ELF-1 (cell line): ENCODE measurements around the gene CLDN4.
"Not testable (repeated sequence)": the region's sequence is repeated elsewhere in the genome, so short reads cannot be mapped to it uniquely, and the experiment has no call there.

Source experiments
- DNase-seq: peaks from one replicate; pipeline ENCODE4 v3.0.0-alpha.2; 2016; ENCODE audit warnings: low read depth, low spot score

Gene CLDN4

GRCh38 chr7:73823873-73824592 is 6.8 kb upstream of the CLDN4 start:
- no peak for DNase-seq

- no peak for DNase-seq
Measured at GRCh38 chr7:73824986-73825385, 5.8 kb upstream of the CLDN4 start.

- peak; percentile 66 for DNase-seq
Measured at GRCh38 chr7:73827567-73828106, 3.2 kb upstream of the CLDN4 start.

DNA sequence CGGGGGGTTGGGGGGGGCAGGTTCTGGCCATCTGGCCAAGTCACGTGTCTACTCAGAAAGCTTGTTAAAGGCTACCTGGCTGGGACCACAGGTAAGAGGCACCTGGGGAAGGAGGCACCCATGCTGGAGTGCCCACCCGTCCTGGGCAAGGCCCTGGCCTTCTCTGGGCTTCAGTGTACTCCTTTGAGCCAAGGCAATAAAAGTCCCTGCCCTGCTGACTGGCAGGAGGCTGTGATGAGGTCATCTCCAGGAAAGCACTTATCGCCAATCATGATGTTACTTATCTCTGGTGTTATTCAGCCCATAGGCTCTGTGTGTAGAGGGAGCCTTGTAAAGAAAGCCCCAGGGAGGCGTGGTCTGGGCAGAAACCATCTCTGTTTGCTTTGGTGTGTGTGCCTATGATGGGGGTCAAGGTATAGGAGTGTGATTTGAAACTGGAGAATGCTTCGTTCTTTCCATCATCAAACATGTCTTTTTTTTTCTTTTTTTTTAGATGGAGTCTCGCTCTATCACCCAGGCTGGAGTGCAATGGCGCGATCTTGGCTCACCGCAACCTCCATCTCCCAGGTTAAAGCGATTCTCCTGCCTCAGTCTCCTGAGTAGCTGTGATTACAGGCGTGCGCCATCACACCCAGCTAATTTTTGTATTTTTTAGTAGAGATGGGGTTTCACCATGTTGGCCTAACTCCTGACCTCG is 2.5 kb upstream of the CLDN4 start:
- DNase-seq = peak; percentile 74

DNA sequence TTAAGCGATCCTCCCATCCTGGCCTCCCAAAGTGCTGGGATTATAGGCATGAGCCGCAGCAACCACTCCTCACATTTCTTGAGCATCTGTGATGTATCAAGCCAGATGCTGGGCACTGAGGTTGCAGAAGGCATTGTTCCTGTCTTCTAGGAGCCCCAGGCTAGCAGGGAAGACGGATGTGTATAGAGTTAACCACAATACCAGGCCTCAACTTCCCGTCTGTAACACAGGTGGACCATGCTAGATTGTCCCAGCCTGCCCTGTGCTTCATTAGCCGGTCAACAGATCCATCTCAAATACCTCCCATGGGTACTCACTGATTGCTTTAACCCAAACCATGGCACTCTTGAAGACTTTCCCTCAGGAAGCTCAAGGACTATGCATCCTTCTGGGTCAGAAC is 1.8 kb upstream of the CLDN4 start:
- DNase-seq = no peak

- DNase-seq = peak; percentile 74
Measured at GRCh38 chr7:73829505-73829904, 1.3 kb upstream of the CLDN4 start.

- no peak for DNase-seq
Measured at GRCh38 chr7:73829921-73830680, 695 bp upstream of the CLDN4 start.

- no peak for DNase-seq
Measured at GRCh38 chr7:73831584-73831833, 713 bp downstream of the CLDN4 start.

GRCh38 chr7:73831834-73832651 is 1.2 kb downstream of the CLDN4 start:
- DNase-seq = peak; percentile 91

- no peak for DNase-seq
Measured at GRCh38 chr7:73832806-73833205, 2.0 kb downstream of the CLDN4 start.

GRCh38 chr7:73833251-73833919 is 2.6 kb downstream of the CLDN4 start:
- peak; percentile 88 for DNase-seq

- no peak for DNase-seq
Measured at GRCh38 chr7:73834626-73835191, 3.9 kb downstream of the CLDN4 start.

GRCh38 chr7:73837167-73837566 is 6.4 kb downstream of the CLDN4 start:
- DNase-seq = not testable (repeated sequence)

GRCh38 chr7:73838642-73839041 is 7.8 kb downstream of the CLDN4 start:
- DNase-seq = no peak

DNA sequence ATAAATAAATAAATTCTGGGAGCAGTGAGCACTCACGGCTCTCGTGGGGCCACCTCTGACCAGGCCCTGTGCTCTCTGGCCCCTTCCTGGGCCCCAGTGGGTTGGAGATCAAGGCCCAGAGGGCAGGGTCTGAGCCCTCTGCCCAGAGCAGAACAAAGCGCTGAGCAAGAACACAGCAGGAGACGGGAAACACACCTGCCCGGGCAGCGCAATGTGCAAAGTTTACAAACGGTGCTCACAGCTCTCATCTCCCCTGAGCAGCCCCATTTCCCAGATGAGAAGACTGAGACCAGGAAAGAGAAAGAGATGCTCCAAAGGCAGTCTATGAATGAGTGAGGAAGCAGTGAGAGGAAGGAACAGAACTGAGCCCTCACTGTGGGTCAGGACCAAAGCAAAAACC is 8.5 kb downstream of the CLDN4 start:
- DNase-seq = no peak

DNA sequence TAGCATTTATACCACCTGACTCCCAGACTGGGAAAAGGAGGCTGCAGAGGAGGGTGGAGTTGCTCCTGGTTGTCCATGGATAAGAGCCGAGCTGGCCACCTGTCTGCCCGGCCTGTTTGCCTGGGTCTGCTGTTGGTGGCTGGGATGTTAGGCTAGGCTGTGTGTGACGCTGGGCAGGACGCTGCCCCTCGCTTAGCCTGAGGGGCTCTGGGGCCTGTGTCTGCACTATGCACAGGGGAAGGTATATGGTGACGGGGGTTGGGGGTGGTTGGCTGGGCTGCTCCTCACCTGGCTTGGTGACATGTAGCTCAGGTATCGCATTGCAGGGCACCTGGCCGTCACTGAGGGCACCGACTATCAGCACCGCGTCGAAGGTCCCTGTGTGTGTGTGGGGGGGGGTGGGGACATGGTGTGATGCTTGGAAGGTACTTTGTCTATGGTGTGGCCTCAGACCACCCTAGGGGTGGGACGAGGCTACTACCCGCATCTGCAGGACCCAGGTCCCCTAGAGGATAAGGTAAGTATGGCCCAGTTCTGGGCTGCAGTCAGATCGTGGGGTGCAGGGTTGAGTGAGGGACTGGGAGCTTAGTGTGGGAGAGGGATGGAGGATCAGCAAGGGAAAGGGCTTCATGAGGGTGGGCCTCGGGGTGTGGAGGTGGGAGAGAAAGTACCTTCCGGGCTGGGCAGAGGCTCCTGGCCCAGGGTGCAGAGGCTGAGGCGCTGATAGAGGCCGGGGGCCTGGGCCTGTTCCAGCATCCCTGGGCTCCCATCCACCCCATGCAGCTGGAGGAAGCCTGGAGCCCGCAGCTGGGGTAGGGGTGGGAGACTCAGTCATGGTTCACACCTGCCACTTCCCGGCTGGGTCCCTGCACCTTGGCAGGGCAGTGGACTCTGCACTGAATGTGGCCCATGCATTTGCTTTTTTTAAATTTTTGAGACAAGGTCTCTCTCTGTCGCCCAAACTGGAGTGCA is 9.2 kb downstream of the CLDN4 start:
- peak; percentile 58 for DNase-seq

DNA sequence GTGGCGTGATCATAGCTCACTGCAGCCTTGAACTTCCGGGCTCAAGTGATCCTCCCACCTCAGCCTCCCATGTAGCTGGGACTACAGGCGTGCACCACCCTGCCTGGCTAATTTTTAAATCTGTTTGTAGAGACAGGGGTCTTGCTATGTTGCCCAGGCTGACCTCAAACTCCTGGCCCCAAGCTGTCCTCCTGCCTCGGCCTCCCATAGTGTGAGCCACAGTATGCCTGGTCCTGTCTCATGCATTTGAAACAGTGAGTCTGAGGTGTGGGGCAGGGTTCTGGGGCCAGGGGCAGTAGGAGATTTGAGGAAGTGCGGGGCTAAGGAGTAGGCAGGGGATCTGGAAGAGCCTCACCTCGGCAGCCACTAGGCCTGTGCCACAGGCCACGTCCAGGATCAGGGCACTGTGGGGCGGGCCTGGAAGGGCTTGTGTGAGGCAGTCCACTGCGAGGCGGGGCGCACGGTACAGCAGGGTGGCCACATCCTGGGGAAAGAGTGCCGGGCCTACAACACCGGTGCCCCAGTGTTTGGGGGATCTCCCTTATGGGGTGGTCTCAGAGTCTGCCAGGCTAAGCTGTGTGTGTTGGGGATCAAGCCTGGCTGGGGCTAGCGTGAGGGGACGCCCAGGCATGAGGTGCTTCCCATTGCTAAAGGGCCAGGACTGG is 10.1 kb downstream of the CLDN4 start:
- DNase-seq = no peak

- peak; percentile 61 for DNase-seq
Measured at GRCh38 chr7:73841689-73842066, 10.9 kb downstream of the CLDN4 start.
